GM12878 (cell line): Measurements from ENCODE around the gene BMP7. TPM values are rescaled to one million over a fixed set of nuclear protein-coding genes. Genes with fewer than 3 reads are reported as not detected.

Source experiments
- ATAC-seq: fragments of 200-7000 bp; cut with Tn5 transposase; 3 replicates; pipeline ENCODE4 v1.9.1; 2020; ENCODE audit warnings: mild to moderate bottlenecking, moderate library complexity
- BruUV-seq: library from RNA; stranded (reverse); fragments of 400-500 nt; replicated peaks from 2 replicates; lab custom pipeline; 2021; lab: Mats Ljungman, UMichigan
- CTCF ChIA-PET: fragments of 300-600 bp; sonication (Branson Sonifier 250); formaldehyde crosslinking; extraction: SDS; loops from one replicate; lab custom pipeline; 2021; ENCODE audit warnings: inconsistent platforms; lab: Yijun Ruan, JAX
- POLR2A ChIA-PET: fragments of 350-600 bp; formaldehyde crosslinking; extraction: SDS; loops from one replicate; lab custom pipeline; 2021; ENCODE audit warnings: inconsistent platforms; lab: Charles Lee
- RAD21 ChIA-PET: fragments of 300-600 bp; sonication (Branson Sonifier 250); formaldehyde crosslinking; loops from one replicate; lab custom pipeline; 2023; ENCODE audit warnings: antibody characterized with exemption; ENCODE audit not compliant: unreplicated experiment; lab: Charles Lee
- SMC1A ChIA-PET: fragments of 300-600 bp; sonication (Branson Sonifier 250); formaldehyde crosslinking; loops from one replicate; lab custom pipeline; 2023; ENCODE audit not compliant: unreplicated experiment, uncharacterized antibody; lab: Charles Lee
- DNase-seq: peaks from one replicate; pipeline ENCODE4 v3.0.0-alpha.2; 2011; ENCODE audit warnings: low read depth, low spot score
- FAIRE-seq: peaks from 3 replicates; lab custom pipeline; 2011; peaks lifted over from hg19 to GRCh38; lab: Jason Lieb, UNC
- H2AFZ ChIP-seq: 2 replicates; pipeline ENCODE4 v1.6.0; 2011; ENCODE audit warnings: low read depth, low read length, control low read depth; ENCODE audit not compliant: control insufficient read depth
- H3K27ac ChIP-seq: 2 replicates; pipeline ENCODE4 v1.5.1; 2011; ENCODE audit warnings: control low read depth; ENCODE audit not compliant: control insufficient read depth, insufficient read depth
- H3K27me3 ChIP-seq, 2 experiments: replicated peaks in 1 of 2; 2 replicates each; pipeline versions ENCODE4 v1.6.0 to v1.6.1; 2011; ENCODE audit warnings: low read length in 1 of 2; ENCODE audit not compliant: control insufficient read depth in 2 of 2, insufficient read depth in 2 of 2
- H3K36me3 ChIP-seq, 2 experiments: 2 replicates each; pipeline ENCODE4 v1.5.1; 2011; ENCODE audit warnings: low read length in 1 of 2; ENCODE audit not compliant: control insufficient read depth in 2 of 2, insufficient read depth in 2 of 2
- H3K4me1 ChIP-seq: 2 replicates; pipeline ENCODE4 v1.6.1; 2011; ENCODE audit warnings: mild to moderate bottlenecking, low read length, moderate library complexity, mixed read lengths; ENCODE audit not compliant: control insufficient read depth, insufficient read depth
- H3K4me2 ChIP-seq: 2 replicates; pipeline ENCODE4 v1.6.0; 2011; ENCODE audit warnings: control low read depth; ENCODE audit not compliant: control insufficient read depth, insufficient read depth
- H3K4me3 ChIP-seq: fragments of 200-600 bp; sonication (generic); 2 replicates; pipeline ENCODE4 v1.5.1; 2016
- H3K79me2 ChIP-seq: 2 replicates; pipeline ENCODE4 v1.6.0; 2011; ENCODE audit warnings: low read length; ENCODE audit not compliant: control insufficient read depth, insufficient read depth
- H3K9ac ChIP-seq: 2 replicates; pipeline ENCODE4 v1.8.0; 2011; ENCODE audit warnings: low read length, control low read depth, mixed read lengths; ENCODE audit not compliant: control insufficient read depth, insufficient read depth
- H3K9me3 ChIP-seq: replicated peaks from 3 replicates; pipeline ENCODE4 v1.5.1; 2011; ENCODE audit warnings: mild to moderate bottlenecking, low read length; ENCODE audit not compliant: control insufficient read depth, insufficient read depth
- H4K20me1 ChIP-seq: 2 replicates; pipeline ENCODE4 v1.6.0; 2011; ENCODE audit not compliant: control insufficient read depth, insufficient read depth
- ASH2L ChIP-seq: fragments of 300-600, 200-600 bp; sonication (generic); IDR thresholded peaks from 2 replicates; pipeline ENCODE4 v1.6.1; 2017; ENCODE audit warnings: low read depth, mild to moderate bottlenecking, borderline replicate concordance
- ELK1 ChIP-seq: IDR thresholded peaks from 2 replicates; pipeline ENCODE4 v1.6.1; 2012; ENCODE audit warnings: low read depth, low read length, improper control_type of control experiment
- FOXK2 ChIP-seq: fragments of 450-650 bp; IDR thresholded peaks from 2 replicates; pipeline ENCODE4 v1.6.1; 2017; ENCODE audit warnings: mild to moderate bottlenecking, moderate library complexity
- FOXM1 ChIP-seq: IDR thresholded peaks from 2 replicates; pipeline ENCODE4 v1.6.1; 2012; ENCODE audit warnings: low read depth, mild to moderate bottlenecking, inconsistent platforms, low read length, moderate library complexity
- GABPA ChIP-seq: IDR thresholded peaks from 2 replicates; pipeline ENCODE4 v1.6.1; 2014; ENCODE audit warnings: antibody characterized with exemption, low read depth, mild to moderate bottlenecking, inconsistent platforms
- KDM1A ChIP-seq: fragments of 200-600 bp; sonication (generic); IDR thresholded peaks from 2 replicates; pipeline ENCODE4 v1.6.1; 2016; ENCODE audit warnings: borderline replicate concordance
- LARP7 ChIP-seq: fragments of 450-650 bp; IDR thresholded peaks from 2 replicates; pipeline ENCODE4 v1.6.1; 2017; ENCODE audit warnings: mild to moderate bottlenecking
- MEF2B ChIP-seq: fragments of 450-650 bp; IDR thresholded peaks from 2 replicates; pipeline ENCODE4 v1.6.1; 2018; ENCODE audit warnings: mild to moderate bottlenecking, moderate library complexity; ENCODE audit not compliant: partially characterized antibody, poor library complexity, severe bottlenecking
- MXI1 ChIP-seq: fragments of 150-350 bp; IDR thresholded peaks from 2 replicates; pipeline ENCODE4 v1.6.1; 2011; ENCODE audit warnings: low read depth, mild to moderate bottlenecking, inconsistent platforms, low read length, improper control_type of control experiment
- MYB ChIP-seq: fragments of 150-350 bp; IDR thresholded peaks from 2 replicates; pipeline ENCODE4 v1.6.1; 2014; ENCODE audit warnings: mild to moderate bottlenecking, low read depth, low read length, borderline replicate concordance
- NR2C2 ChIP-seq: IDR thresholded peaks from 2 replicates; pipeline ENCODE4 v1.6.1; 2011; ENCODE audit warnings: borderline replicate concordance, low read depth; ENCODE audit not compliant: control insufficient read depth, insufficient read length
- POLR2AphosphoS2 ChIP-seq: IDR thresholded peaks from 2 replicates; pipeline ENCODE4 v1.6.1; 2011; ENCODE audit warnings: low read depth, mild to moderate bottlenecking, low read length, improper control_type of control experiment, moderate library complexity
- RFX5 ChIP-seq: IDR thresholded peaks from 2 replicates; pipeline ENCODE4 v1.6.1; 2011; ENCODE audit warnings: low read depth, low read length, improper control_type of control experiment
- SP1 ChIP-seq: IDR thresholded peaks from one replicate; pipeline ENCODE4 v1.6.1; 2011; ENCODE audit warnings: low read depth, low read length
- SREBF1 ChIP-seq: IDR thresholded peaks from 2 replicates; pipeline ENCODE4 v1.6.1; 2012; ENCODE audit warnings: mild to moderate bottlenecking, low read length
- WGBS: methylation state at CpG from one replicate; pipeline ENCODE4 v1.1.6; 2016; ENCODE audit warnings: low lambda C conversion rate; ENCODE audit not compliant: insufficient replicate concordance, insufficient coverage; ENCODE audit errors: missing lambda C conversion rate; 5-methylcytosine and 5-hydroxymethylcytosine counted together
- in situ Hi-C: fragments of 300-500 bp; cut with MboI; formaldehyde crosslinking; loops from 9 replicates; pipeline ENCODE4 v1.14.3; 2018; ENCODE audit warnings: mixed read lengths
- intact Hi-C: fragments of 100-400 bp; cut with micrococcal nuclease; formaldehyde crosslinking; loops from one replicate; pipeline ENCODE4 v1.14.2; 2022; ENCODE audit not compliant: unreplicated experiment
- polyA plus RNA-seq, 11 experiments: library from polyadenylated mRNA; depleted of rRNA in 4 of 11; unstranded in 6 of 11; stranded (reverse) in 5 of 11; fragments of >200 nt; fragmentation: Nextera tagmentation in 4 of 11; fragmentation: Illumina TruSeq in 1 of 11; extraction: Ambion mirVana in 4 of 11; extraction: Trizol in 1 of 11; gene quantifications; 1 replicate in 1 of 11; 2 replicates in 10 of 11; pipeline versions ENCODE4 v1.2.1 to v1.2.3, GENCODE V29; 2011 to 2016; ENCODE audit warnings: inconsistent platforms in 2 of 11, missing spikeins in 2 of 11, low read depth in 1 of 11
- total RNA-seq, 4 experiments: library from RNA; depleted of rRNA in 3 of 4; stranded (reverse); fragments of >200 nt in 3 of 4; fragmentation: Illumina TruSeq in 1 of 4; extraction: Trizol in 1 of 4; gene quantifications; 2 replicates each; pipeline versions ENCODE4 v1.2.1 to v1.2.3, GENCODE V29; 2013 to 2021
- TF ChIP-seq, protein P1 (sequence below): fragments of 450-650 bp; IDR thresholded peaks from 2 replicates; pipeline ENCODE4 v1.6.1; 2017; ENCODE audit warnings: mild to moderate bottlenecking, low read depth, inconsistent platforms; ENCODE audit not compliant: poor library complexity, severe bottlenecking

Gene BMP7
- total and polyA plus RNA-seq, 10 of the 15 experiments (the other 5 are each of a cell fraction or from before 2014, with no cell fraction given) = 0.18 to 0.51 (median 0.28) TPM; not detected in 7

- Histone ChIP-seq H3K79me2 (no peaks in the 10 kb centered on the region), H4K20me1 (no peaks in the 10 kb centered on the region), H3K27me3 (peaks cover 0 to 7% of the 10 kb centered on the region in 2 experiments; a peak in 3 of 4 replicates), H3K9ac (no peak overlapping the region), H3K27ac (no peak overlapping the region)
- DNase-seq = no peak
- in situ Hi-C loops = no loop called here
- CTCF ChIA-PET = no interaction called here
- TF ChIP-seq MYB (no peak), MEF2B (no peak), FOXK2 (no peak), NR2C2 (no peak), ASH2L (no peak), POLR2AphosphoS2 (no peak), SREBF1 (no peak), LARP7 (no peak), FOXM1 (no peak), SP1 (no peak), ELK1 (no peak), GABPA (no peak), KDM1A (no peak), MXI1 (no peak), RFX5 (no peak)
- TF ChIP-seq, protein P1, sequence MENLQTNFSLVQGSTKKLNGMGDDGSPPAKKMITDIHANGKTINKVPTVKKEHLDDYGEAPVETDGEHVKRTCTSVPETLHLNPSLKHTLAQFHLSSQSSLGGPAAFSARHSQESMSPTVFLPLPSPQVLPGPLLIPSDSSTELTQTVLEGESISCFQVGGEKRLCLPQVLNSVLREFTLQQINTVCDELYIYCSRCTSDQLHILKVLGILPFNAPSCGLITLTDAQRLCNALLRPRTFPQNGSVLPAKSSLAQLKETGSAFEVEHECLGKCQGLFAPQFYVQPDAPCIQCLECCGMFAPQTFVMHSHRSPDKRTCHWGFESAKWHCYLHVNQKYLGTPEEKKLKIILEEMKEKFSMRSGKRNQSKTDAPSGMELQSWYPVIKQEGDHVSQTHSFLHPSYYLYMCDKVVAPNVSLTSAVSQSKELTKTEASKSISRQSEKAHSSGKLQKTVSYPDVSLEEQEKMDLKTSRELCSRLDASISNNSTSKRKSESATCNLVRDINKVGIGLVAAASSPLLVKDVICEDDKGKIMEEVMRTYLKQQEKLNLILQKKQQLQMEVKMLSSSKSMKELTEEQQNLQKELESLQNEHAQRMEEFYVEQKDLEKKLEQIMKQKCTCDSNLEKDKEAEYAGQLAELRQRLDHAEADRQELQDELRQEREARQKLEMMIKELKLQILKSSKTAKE = no peak
- TF ChIP-seq, all 136 proteins: peak for 0
- FAIRE-seq (no peak), ATAC-seq (no peak)
- H3K4me3 ChIP-seq = no peak overlapping the region
- H3K4me2 ChIP-seq = no peak overlapping the region
- RAD21 ChIA-PET = no interaction called here
- no peaks in the 10 kb centered on the region for H3K9me3 ChIP-seq
- no peaks in the 10 kb centered on the region for H3K4me1 ChIP-seq
- POLR2A ChIA-PET = no interaction called here
- intact Hi-C loops = no loop called here
- no TSS peak for BruUV-seq
- no peak overlapping the region for H2AFZ ChIP-seq
- SMC1A ChIA-PET = no interaction called here
- H3K36me3 ChIP-seq = no peaks in the 10 kb centered on the region
- WGBS = 38% methylated on average over 11 of the region's 11 CpGs
Measured at GRCh38 chr20:57310821-57311514, 44.5 kb upstream of the BMP7 start.
